ENCODE data around the gene KRTAP10-4.
"Not testable (repeated sequence)": the region's sequence is repeated elsewhere in the genome, so short reads cannot be mapped to it uniquely, and the experiment has no call there.

DNA sequence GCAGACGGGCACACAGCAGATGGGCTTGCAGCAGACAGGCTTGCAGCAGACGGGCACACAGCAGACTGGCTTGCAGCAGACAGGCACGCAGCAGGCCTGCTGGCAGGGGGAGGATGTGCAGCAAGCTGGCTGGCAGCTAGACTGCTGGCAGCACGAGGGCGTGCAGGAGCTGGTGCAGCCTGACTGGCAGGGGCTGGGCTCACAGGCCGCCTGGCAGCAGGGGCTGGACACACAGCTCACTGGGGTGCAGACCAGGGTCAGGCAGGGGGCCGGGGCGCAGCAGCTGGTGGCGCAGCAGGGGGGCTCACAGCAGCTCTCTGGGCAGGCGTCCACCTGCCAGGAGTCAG is 15.2 kb upstream of the KRTAP10-4 start:
- TF ChIP-seq, protein P1, sequence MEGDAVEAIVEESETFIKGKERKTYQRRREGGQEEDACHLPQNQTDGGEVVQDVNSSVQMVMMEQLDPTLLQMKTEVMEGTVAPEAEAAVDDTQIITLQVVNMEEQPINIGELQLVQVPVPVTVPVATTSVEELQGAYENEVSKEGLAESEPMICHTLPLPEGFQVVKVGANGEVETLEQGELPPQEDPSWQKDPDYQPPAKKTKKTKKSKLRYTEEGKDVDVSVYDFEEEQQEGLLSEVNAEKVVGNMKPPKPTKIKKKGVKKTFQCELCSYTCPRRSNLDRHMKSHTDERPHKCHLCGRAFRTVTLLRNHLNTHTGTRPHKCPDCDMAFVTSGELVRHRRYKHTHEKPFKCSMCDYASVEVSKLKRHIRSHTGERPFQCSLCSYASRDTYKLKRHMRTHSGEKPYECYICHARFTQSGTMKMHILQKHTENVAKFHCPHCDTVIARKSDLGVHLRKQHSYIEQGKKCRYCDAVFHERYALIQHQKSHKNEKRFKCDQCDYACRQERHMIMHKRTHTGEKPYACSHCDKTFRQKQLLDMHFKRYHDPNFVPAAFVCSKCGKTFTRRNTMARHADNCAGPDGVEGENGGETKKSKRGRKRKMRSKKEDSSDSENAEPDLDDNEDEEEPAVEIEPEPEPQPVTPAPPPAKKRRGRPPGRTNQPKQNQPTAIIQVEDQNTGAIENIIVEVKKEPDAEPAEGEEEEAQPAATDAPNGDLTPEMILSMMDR (IDR thresholded peaks at IDR 0.05), result not testable (repeated sequence)
- TF ChIP-seq POLR2A (IDR thresholded peaks at IDR 0.05), result not testable (repeated sequence)

Data from uterus (tissue), 2 donors.